ENCODE measurements around the gene ELOVL3. TPM values are rescaled to one million over a fixed set of nuclear protein-coding genes. Genes with fewer than 3 reads are reported as not detected.

The ELOVL3 gene
- total and polyA plus RNA-seq, 9 of the 15 experiments (the other 6 are each of a cell fraction or from before 2014, with no cell fraction given) = 0.32 to 3.3 (median 0.87) TPM

DNA sequence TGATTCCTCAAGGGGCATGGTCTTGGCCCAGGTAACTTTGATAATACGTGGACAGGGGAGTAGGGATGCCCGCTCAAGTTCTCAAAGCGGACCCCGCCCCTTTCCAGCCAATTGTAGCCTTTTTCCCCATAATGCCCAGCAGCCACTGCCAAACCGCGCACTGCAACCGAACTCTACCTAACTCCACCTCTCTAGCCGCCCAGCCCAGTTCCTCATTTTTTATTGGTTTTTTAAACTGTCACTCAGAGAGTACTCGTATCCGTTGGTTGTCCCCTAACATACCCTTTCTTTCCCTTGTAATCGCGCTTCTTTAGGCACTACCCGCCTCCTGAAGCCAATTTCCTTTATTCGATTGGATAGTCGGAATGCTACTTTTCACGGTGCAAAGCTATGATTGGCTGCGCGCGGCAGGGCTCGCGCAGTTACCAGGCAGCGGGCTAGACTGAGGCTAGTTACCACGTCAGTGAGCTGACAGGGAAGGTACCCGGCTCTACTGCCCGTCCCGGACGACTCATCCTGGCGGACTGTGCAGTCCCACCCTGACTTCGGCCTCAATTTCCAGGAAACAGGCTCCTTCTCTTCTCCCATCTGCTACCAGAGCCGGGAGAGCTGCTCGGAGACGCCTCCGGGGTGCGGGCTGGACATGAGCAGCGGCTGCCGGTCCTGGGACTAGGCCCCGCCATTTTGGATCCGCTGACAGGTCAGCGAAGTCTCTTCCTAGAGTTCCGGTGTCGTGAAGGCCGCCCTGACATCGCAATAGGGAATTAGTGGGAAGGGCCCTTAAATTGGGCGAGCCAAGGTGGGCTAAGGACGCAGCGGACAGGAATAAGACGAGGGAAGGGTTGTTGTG, 19.2 kb downstream of the ELOVL3 start, which contains the start of gene GBF1:
TSS of gene GBF1 (plus strand) at position 451 of the 850 bp plus-strand sequence. CDS start 13,407 bp downstream, outside the sequence.
- ATAC-seq = peak; percentile 92
- TF ChIP-seq, protein P1, sequence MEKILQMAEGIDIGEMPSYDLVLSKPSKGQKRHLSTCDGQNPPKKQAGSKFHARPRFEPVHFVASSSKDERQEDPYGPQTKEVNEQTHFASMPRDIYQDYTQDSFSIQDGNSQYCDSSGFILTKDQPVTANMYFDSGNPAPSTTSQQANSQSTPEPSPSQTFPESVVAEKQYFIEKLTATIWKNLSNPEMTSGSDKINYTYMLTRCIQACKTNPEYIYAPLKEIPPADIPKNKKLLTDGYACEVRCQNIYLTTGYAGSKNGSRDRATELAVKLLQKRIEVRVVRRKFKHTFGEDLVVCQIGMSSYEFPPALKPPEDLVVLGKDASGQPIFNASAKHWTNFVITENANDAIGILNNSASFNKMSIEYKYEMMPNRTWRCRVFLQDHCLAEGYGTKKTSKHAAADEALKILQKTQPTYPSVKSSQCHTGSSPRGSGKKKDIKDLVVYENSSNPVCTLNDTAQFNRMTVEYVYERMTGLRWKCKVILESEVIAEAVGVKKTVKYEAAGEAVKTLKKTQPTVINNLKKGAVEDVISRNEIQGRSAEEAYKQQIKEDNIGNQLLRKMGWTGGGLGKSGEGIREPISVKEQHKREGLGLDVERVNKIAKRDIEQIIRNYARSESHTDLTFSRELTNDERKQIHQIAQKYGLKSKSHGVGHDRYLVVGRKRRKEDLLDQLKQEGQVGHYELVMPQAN (IDR thresholded peaks at IDR 0.05; ENCODE audit: borderline replicate concordance) = peak; percentile 89
- TF ChIP-seq GABPB1 (CRISPR knock-in tag; IDR thresholded peaks at IDR 0.05) (0 out of 2 replicates have a peak, but pooled peaks have one; percentile 27), ZNF639 (CRISPR knock-in tag; conservative IDR thresholded peaks at IDR 0.05 in 1 of 2, IDR thresholded peaks at IDR 0.05 in 1 of 2) (no peak), ZNF354B (CRISPR knock-in tag; IDR thresholded peaks at IDR 0.05) (no peak), ZNF121 (CRISPR knock-in tag; conservative IDR thresholded peaks at IDR 0.05) (no peak), HNRNPLL (IDR thresholded peaks at IDR 0.05; ENCODE audit: low read depth, low read length, poor library complexity, severe bottlenecking) (peak; percentile 71), TRIM25 (IDR thresholded peaks at IDR 0.05; ENCODE audit: borderline replicate concordance) (no peak), ZZZ3 (IDR thresholded peaks at IDR 0.05) (0 out of 2 replicates have a peak, but pooled peaks have one; percentile 31), CXXC5 (CRISPR knock-in tag; IDR thresholded peaks at IDR 0.05) (peak; percentile 83), ZNF224 (CRISPR knock-in tag; IDR thresholded peaks at IDR 0.05) (no peak), NR2C1 (IDR thresholded peaks at IDR 0.05) (peak; percentile 92), NR2C1 (tag; IDR thresholded peaks at IDR 0.05) (peak; percentile 91)
- TF ChIP-seq, protein P2, sequence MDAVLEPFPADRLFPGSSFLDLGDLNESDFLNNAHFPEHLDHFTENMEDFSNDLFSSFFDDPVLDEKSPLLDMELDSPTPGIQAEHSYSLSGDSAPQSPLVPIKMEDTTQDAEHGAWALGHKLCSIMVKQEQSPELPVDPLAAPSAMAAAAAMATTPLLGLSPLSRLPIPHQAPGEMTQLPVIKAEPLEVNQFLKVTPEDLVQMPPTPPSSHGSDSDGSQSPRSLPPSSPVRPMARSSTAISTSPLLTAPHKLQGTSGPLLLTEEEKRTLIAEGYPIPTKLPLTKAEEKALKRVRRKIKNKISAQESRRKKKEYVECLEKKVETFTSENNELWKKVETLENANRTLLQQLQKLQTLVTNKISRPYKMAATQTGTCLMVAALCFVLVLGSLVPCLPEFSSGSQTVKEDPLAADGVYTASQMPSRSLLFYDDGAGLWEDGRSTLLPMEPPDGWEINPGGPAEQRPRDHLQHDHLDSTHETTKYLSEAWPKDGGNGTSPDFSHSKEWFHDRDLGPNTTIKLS (IDR thresholded peaks at IDR 0.05; ENCODE audit: borderline replicate concordance, low read depth) = peak; percentile 98

More for the DNA sequence above, 19.2 kb downstream of the ELOVL3 start, which contains the start of gene GBF1:
- CTCF ChIA-PET (ENCODE audit: low intra/inter-chr PET ratio) = no interaction called here
- no TSS peak for BruUV-seq (replicated peaks)
- Histone ChIP-seq H3K27me3 (ENCODE audit: control insufficient read depth in 2 of 2, insufficient read depth in 2 of 2, low read length in 2 of 2) (peaks cover 0 to 3% of the 10 kb centered on the region in 2 experiments; a peak in 1 of 5 replicates), H3K9me3 (replicated peaks; ENCODE audit: control insufficient read depth, insufficient read depth, low read depth, low read length) (no peaks in the 10 kb centered on the region), H3K9me1 (ENCODE audit: control insufficient read depth, insufficient read depth, low read length) (no peaks in the 10 kb centered on the region), H3K79me2 (ENCODE audit: control insufficient read depth, insufficient read depth, low read length) (peaks cover 50% of the 10 kb centered on the region), H3K9ac (ENCODE audit: insufficient read depth in 1 of 2, low read depth in 2 of 2, low read length in 2 of 2) (peak within 1 kb of the TSS; percentile 81 to 93), H3K36me3 (ENCODE audit: control insufficient read depth, insufficient read depth, low read length) (peaks cover 15% of the 10 kb centered on the region; the same call in 2 of the 3 replicates), H3K27ac (ENCODE audit: extremely low read depth, low read depth, low read length) (peak within 1 kb of the TSS; percentile 75), H3K4me2 (ENCODE audit: insufficient read depth, low read length) (peak within 1 kb of the TSS; percentile 97), H2AFZ (ENCODE audit: low read depth, low read length) (peak within 1 kb of the TSS; percentile 99), H4K20me1 (replicated peaks; ENCODE audit: control insufficient read depth, insufficient read depth, low read length) (peaks cover 14% of the 10 kb centered on the region; the same call in 1 of the 2 replicates), H3K4me1 (replicated peaks in 1 of 2; ENCODE audit: control insufficient read depth in 2 of 2, insufficient read depth in 2 of 2, low read length in 2 of 2) (peaks cover 15 to 25% of the 10 kb centered on the region in 2 experiments), H3K4me3 (peak within 1 kb of the TSS; percentile 84)
- POLR2A ChIA-PET = interaction anchor here (0.6 to 1.2 kb wide), 11 partner anchors 10 to 350 kb away, joined by 3 to 12 read pairs (median 3); no protein-coding TSS in a partner anchor
- intact Hi-C loops (cut with micrococcal nuclease) (no loop called here), in situ Hi-C loops (cut with MboI) (loop anchor here (25.0 kb wide), 1 partner anchor 342 kb away; no protein-coding TSS in a partner anchor)
- WGBS (ENCODE audit: insufficient coverage, low coverage, missing lambda C conversion rate) = 1% methylated on average over 46 of the region's 47 CpGs
- DNase-seq (ENCODE audit: extremely low read depth in 1 of 4, low spot score in 3 of 4) (peak; percentile 86 to 97 (median 92)), FAIRE-seq (peak; percentile 99)

Measured in K562 (cell line).